K562 treated with DMSO at 1 percent for 4 hours (cell line): ENCODE results near the gene DNAJC5. TPM values are rescaled to one million over a fixed set of nuclear protein-coding genes. Genes with fewer than 3 reads are reported as not detected.

Experiments used
- total RNA-seq: library from RNA; unstranded; fragments of 300-600 nt; gene quantifications from 2 replicates; pipeline ENCODE4 v1.2.3, GENCODE V29; 2022; ENCODE audit not compliant: insufficient read depth

The DNAJC5 gene
- total RNA-seq = 29.7 and 35.4 TPM in 2 replicates

DNA sequence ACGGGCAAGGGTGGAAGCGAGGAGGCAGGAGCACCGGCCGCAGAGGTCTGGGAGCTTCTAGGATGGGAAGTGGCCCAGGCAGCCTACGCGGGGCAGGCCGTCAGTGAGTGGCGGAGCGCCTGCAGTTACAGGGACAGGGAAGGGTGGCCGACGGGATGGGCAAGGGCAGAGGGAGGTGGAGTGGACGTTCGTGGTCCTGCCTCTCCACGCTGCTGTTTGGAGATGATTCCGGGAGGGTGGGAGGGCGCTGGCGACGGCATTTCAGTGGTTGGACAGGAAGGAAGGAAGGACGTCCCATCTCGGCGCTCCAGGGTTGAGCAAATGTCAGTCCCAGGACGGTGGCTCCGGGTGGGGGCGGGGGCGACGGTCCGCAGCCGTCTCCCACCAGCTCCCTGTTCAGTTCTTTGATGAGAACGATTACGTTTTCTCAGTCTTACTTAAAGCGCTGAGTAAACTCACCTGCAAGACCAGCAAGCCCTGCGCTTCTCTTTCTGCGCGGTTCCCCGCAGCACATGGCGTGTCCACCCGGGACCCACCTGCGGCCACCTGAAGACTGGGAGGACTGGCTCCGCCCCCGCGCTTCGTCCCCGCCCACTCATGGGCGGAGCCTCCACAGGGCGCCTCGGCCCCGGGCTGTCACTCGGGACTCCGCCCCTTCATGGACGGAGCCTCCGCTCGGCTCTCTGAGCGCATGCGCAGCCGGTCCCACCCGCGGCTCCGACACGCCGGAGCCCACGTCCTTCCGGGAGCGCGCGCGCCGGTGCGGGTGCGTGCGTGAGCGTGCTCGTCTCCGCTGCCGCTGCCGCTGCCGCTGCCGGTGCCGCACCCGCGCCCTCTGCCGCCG lies at the start of gene DNAJC5:
DNAJC5 (plus strand) TSS at position 769 of the 844 bp plus-strand sequence. CDS start 33,220 bp downstream, outside the sequence.

DNA sequence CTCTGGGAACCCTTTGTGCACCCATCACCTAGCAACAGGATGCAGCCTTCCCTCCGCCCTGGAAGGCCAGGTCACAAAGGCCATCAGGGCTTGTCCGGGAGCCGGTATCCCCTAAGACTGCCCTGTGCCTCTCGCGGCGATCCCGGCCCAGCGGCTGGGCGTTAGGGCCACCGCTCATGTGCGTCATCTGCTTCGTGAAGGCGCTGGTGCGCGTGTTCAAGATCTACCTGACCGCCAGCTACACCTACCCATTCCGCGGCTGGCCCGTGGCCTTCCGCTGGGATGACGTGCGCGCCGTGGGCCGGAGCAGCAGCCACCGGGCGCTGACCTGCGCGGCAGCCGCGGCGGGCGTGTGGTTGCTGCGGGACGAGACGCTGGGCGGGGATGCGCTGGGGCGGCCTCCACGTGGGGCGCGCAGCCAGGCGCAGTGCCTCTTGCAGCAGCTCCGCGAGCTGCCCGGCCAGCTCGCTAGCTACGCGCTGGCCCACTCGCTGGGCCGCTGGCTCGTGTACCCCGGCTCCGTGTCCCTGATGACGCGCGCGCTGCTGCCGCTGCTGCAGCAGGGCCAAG lies 33.5 kb upstream of the DNAJC5 start, which contains the start of gene ABHD16B:
ABHD16B (plus strand) TSS at position 134 of the 570 bp plus-strand sequence; CDS start at position 177, 43 bp downstream.

DNA sequence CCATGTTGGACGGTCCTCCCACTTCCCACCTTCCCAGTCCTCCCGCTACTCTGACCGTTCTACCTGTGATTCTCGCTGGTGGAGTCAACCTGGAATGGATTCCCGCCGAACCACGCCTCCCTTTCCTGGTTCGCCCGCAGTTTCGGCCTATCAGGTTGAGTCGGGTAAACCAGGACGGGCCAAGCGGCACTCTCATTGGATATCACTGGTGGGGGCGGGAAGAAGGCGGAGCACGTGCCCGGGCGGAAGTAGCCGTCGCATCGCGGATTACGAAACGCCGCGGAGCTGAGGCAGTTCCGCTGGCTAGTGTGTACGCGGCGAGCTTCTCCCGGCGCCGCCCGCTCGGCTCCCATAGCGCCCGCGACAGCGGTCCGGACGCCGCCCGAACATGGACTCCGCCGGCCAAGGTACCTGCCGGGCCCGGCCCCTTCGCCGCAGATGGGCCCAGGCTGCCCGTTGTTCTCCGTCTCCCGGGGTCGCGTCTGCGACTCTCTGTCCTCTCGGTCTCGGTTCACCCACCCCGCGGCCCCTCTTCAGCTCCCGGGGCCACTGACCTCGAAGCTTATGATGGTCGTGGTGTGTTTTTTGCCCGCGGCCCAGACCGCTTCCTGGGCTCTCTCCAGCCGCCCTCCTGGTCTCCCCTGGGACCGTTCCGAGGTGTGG lies 29.8 kb upstream of the DNAJC5 start, which contains the start of gene TPD52L2:
TPD52L2 (plus strand) TSS at position 293 of the 663 bp plus-strand sequence; CDS start at position 389, 96 bp downstream.

DNA sequence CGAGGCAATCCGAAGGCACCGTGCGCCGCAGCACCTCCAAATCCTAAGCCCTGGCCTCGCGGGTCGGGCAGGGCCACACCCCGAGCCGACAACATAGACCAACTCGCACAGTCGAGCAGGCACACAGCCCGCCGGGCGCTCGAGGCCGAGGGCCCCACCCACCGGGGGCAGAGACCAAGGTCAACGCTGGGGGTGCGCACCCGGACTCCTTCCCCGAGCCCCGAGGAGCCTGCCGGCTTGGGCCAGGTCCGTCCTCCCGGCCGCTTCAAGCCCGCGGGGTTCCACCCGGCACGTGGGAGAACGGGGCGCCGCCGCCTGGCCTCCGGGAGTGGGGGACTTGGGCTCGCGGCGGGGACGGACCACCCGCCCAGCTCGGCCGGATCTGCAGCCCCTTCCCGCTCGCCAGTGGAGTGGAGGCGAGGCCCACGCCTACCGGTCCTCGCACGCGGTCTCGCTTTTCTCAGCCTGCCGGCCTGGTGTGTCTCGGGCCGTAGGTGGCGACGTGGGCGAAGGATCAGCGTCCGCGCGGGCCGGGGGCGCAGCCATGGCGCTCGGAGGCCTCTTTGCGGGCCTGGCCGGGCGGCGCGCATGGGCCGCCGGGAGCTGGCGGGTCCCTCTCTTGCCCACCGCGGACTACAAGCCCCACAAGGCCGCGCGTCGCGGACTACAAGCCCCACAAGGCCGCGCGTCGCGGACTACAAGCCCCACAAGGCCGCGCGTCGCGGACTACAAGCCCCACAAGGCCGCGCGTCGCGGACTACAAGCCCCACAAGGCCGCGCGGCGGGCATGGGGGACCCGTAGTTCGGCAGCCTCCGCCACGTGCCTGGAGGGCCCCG lies 61.1 kb downstream of the DNAJC5 start, which contains the start of gene UCKL1:
UCKL1 (minus strand) TSS at position 590 of the 837 bp plus-strand sequence; CDS start at position 546, 44 bp downstream.

GRCh38 chr20:63969838-63970713 lies 75.2 kb downstream of the DNAJC5 start, which contains the start of gene ZNF512B:
Gene ZNF512B, minus strand, starts transcription at chr20:63969930. Its CDS starts 1,980 bp downstream, at chr20:63967950.

DNA sequence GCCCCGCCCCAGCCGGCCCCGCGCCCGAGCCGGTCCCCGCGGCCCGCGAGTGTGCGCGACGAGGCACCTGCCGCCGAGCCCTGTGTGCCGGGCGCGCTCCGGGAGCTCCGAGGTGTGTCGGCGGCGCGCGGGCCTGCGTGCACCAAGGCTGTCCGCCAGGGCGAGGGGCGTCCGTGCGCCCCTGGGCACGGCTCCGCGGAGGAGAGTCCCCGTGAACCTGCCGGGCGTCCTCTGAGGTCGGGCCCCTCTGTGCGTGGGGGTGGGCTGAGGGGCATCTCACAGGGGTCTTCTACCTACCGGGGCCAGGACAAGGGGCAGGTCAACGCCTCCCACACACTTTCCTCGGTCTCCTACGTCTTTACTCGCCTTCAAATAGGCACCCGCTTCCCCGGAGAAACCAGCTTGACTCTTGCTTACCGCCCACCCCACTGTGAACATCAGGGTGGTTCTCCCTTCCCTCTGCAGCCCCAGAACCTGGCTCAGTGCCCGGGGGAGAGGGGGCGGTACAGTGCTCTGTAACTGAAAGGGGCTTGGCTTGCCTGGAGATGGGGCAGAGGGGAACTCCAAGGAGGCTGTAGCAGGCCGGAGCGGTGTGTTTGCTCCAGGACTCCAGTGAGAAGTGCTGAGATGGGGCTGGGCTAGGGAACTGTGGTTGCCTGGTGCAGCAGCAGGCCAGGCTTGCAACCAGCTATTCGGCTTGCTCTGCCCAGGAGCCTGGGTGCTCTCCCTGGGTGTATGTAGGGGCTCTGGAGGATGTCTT lies 84.8 kb downstream of the DNAJC5 start, which contains the start of gene SAMD10:
SAMD10 (minus strand) TSS at position 86 of the 760 bp plus-strand sequence. CDS start 175 bp downstream, outside the sequence.

DNA sequence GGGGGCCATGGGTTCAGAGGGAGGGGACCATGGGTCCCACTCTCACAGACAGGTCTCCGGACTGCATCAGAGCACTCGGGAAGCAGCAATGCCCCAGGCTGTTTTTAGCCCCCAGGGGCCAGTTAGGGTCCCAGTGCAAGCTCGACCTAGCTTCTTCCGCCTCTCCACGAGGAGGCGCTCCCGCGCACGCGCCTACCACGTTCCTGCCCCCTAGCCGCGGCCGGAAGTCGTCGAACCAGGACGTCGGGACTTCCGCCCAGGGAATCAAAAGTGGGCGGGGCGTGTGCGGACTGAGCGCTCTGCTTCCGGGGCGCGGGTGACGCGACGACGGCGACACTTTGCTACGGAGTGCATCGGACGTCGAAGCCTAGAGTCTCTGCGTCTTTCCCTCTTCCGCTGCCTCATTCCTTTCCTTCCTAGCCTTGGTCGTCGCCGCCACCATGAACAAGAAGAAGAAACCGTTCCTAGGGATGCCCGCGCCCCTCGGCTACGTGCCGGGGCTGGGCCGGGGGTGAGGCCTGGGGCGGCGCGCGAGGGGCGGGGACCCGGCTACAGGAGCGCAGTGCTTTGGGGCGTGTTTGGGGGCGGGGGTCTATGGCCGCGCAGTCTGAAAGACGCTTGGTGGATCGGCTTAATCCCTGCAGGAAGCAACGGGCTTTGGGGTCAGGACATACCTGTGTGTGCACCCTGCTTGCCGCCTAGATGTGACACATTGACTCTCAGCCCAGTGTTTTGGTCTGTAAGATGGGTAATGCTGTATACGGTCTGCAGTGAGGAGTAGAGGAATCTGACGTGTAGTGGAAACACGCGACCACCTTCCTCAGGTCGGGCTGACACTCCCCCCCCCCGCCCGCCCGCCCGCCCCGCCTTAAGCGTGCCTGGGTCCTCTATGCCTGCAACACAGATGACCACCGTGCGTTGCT lies 86.1 kb downstream of the DNAJC5 start, which contains the start of gene PRPF6:
PRPF6 (plus strand) TSS at position 327 of the 923 bp plus-strand sequence; CDS start at position 441, 114 bp downstream.

Other genes starting within 250 kb of the DNAJC5 start
- gene STMN3, start 241.7 kb upstream of the DNAJC5 start, total RNA-seq = 12.4 and 14.0 TPM in 2 replicates
- gene RTEL1, start 236.8 kb upstream of the DNAJC5 start, total RNA-seq = 8.6 TPM in 2 replicates
- gene TNFRSF6B, start 198.5 kb upstream of the DNAJC5 start, total RNA-seq = 1.6 and 2.7 TPM in 2 replicates
- 25.5 and 28.4 TPM in 2 replicates for gene ARFRP1, start 187.2 kb upstream of the DNAJC5 start, total RNA-seq
- gene ZGPAT, start 187.1 kb upstream of the DNAJC5 start, total RNA-seq = 7.8 and 13.9 TPM in 2 replicates
- gene LIME1, start 158.5 kb upstream of the DNAJC5 start, total RNA-seq = 13.3 and 13.4 TPM in 2 replicates
- 33.3 and 40.7 TPM in 2 replicates for gene SLC2A4RG, start 155.3 kb upstream of the DNAJC5 start, total RNA-seq
- gene ZBTB46, start 63.9 kb upstream of the DNAJC5 start, total RNA-seq = 2.2 and 2.8 TPM in 2 replicates
- gene ABHD16B, start 33.6 kb upstream of the DNAJC5 start, total RNA-seq = 4.8 and 6.2 TPM in 2 replicates
- gene TPD52L2, start 29.9 kb upstream of the DNAJC5 start, total RNA-seq = 91.2 and 92.7 TPM in 2 replicates
- 47.8 and 52.1 TPM in 2 replicates for gene UCKL1, start 61.3 kb downstream of the DNAJC5 start, total RNA-seq
- gene ZNF512B, start 74.8 kb downstream of the DNAJC5 start, total RNA-seq = 7.3 and 9.2 TPM in 2 replicates
- gene SAMD10, start 84.5 kb downstream of the DNAJC5 start, total RNA-seq = 8.7 and 10.5 TPM in 2 replicates
- 70.4 and 76.0 TPM in 2 replicates for gene PRPF6, start 86.0 kb downstream of the DNAJC5 start, total RNA-seq
- gene C20orf204, start 141.1 kb downstream of the DNAJC5 start, total RNA-seq = 1.3 and 2.2 TPM in 2 replicates
- 8.1 and 8.9 TPM in 2 replicates for gene SOX18, start 154.5 kb downstream of the DNAJC5 start, total RNA-seq
- gene TCEA2, start 168.1 kb downstream of the DNAJC5 start, total RNA-seq = 14.6 and 23.6 TPM in 2 replicates
- gene RGS19, start 184.4 kb downstream of the DNAJC5 start, total RNA-seq = 16.8 and 21.3 TPM in 2 replicates
- 1.3 and 1.7 TPM in 2 replicates for gene OPRL1, start 185.0 kb downstream of the DNAJC5 start, total RNA-seq
- gene LKAAEAR1, start 189.3 kb downstream of the DNAJC5 start, total RNA-seq = not detected in 2 replicates
- gene NPBWR2, start 212.4 kb downstream of the DNAJC5 start, total RNA-seq = not detected in 2 replicates